ENCODE measurements around the gene TRIOBP. TPM values are rescaled to one million over a fixed set of nuclear protein-coding genes. Genes with fewer than 3 reads are reported as not detected.

TRIOBP gene
- total and polyA plus RNA-seq, 2 donors (not counting 3 experiments of a cell fraction or from before 2014, with no cell fraction given): 60.6 to 104 TPM

DNA sequence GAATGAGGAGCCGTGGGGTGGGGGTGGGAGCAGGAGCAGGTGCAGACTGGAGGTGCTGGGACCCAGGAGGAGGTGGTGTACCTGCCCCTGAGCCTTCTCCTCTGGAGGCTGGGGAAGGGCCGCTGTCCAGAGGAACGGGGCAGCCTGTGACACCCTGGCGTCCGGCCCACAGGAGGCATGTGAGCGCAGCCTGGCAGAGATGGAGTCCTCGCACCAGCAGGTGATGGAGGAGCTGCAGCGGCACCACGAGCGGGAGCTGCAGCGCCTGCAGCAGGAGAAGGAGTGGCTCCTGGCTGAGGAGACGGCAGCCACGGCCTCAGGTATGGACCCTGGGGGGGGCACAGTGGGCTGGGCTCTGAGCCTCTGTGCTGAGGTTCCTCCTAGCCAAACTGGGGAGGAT is 68.7 kb downstream of the TRIOBP start:
- BruUV-seq (replicated peaks): no TSS peak
- Histone ChIP-seq H3K9me3 (replicated peaks; ENCODE audit: control insufficient read depth, insufficient read depth, low read length) (no peaks in the 10 kb centered on the region), H3K9me1 (replicated peaks; ENCODE audit: control insufficient read depth, extremely low read depth, insufficient read depth, low read length) (no peaks in the 10 kb centered on the region), H3K9ac (replicated peaks; ENCODE audit: extremely low read depth, insufficient read depth, low read length) (no peak overlapping the region), H3K79me2 (ENCODE audit: control insufficient read depth, insufficient read depth, low read length) (no peaks in the 10 kb centered on the region), H3K27me3 (ENCODE audit: control insufficient read depth in 2 of 2, insufficient read depth in 2 of 2, low read length in 2 of 2) (no peaks in the 10 kb centered on the region), H3K36me3 (ENCODE audit: control insufficient read depth in 2 of 2, extremely low read depth in 1 of 2, insufficient read depth in 2 of 2, low read length in 2 of 2) (peaks cover 6 to 46% of the 10 kb centered on the region in 2 experiments), H3K4me2 (ENCODE audit: insufficient read depth, low read length) (no peak overlapping the region), H2AFZ (ENCODE audit: low read depth, low read length) (no peak overlapping the region), H3K4me1 (ENCODE audit: control insufficient read depth, extremely low read depth, insufficient read depth, low read length) (no peaks in the 10 kb centered on the region), H4K20me1 (replicated peaks; ENCODE audit: control insufficient read depth, extremely low read depth, insufficient read depth, low read length) (no peaks in the 10 kb centered on the region), H3K4me3 (replicated peaks in 1 of 3; ENCODE audit: insufficient read depth in 1 of 3, low read depth in 1 of 3, low read length in 3 of 3) (no peak overlapping the region), H3K27ac (ENCODE audit: insufficient read depth, low read depth, low read length) (no peak overlapping the region)
- POLR2A ChIA-PET: no interaction called here
- DNase-seq (ENCODE audit: low read depth, low spot score): no peak
- CTCF ChIA-PET: interaction anchor here (0.7 to 4.1 kb wide), 2 partner anchors 22 to 122 kb away, joined by 3 to 19 read pairs; no protein-coding TSS in a partner anchor
- FAIRE-seq: no peak
- TF ChIP-seq, protein P1, sequence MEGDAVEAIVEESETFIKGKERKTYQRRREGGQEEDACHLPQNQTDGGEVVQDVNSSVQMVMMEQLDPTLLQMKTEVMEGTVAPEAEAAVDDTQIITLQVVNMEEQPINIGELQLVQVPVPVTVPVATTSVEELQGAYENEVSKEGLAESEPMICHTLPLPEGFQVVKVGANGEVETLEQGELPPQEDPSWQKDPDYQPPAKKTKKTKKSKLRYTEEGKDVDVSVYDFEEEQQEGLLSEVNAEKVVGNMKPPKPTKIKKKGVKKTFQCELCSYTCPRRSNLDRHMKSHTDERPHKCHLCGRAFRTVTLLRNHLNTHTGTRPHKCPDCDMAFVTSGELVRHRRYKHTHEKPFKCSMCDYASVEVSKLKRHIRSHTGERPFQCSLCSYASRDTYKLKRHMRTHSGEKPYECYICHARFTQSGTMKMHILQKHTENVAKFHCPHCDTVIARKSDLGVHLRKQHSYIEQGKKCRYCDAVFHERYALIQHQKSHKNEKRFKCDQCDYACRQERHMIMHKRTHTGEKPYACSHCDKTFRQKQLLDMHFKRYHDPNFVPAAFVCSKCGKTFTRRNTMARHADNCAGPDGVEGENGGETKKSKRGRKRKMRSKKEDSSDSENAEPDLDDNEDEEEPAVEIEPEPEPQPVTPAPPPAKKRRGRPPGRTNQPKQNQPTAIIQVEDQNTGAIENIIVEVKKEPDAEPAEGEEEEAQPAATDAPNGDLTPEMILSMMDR (IDR thresholded peaks at IDR 0.05; ENCODE audit: extremely low read depth in 1 of 2, insufficient read depth in 1 of 2, low read depth in 1 of 2, low read length in 2 of 2): no peak
- TF ChIP-seq FOS (IDR thresholded peaks at IDR 0.05; ENCODE audit: borderline replicate concordance, insufficient read depth, low read length) (no peak), MYC (IDR thresholded peaks at IDR 0.05; ENCODE audit: low read depth, low read length) (no peak), EZH2 (IDR thresholded peaks at IDR 0.05; ENCODE audit: borderline replicate concordance, low read depth, low read length, severe bottlenecking) (no peak)
- TF ChIP-seq, protein P2, sequence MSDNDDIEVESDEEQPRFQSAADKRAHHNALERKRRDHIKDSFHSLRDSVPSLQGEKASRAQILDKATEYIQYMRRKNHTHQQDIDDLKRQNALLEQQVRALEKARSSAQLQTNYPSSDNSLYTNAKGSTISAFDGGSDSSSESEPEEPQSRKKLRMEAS (IDR thresholded peaks at IDR 0.05; ENCODE audit: insufficient read depth, insufficient read length): no peak
- intact Hi-C loops (cut with micrococcal nuclease) (no loop called here), dilution Hi-C loops (cut with MboI; ENCODE audit: extremely low pct_ligation_motif_present, low sequenced_read_pairs) (no loop called here)

Data from endothelial cell of umbilical vein (primary cell).